ENCODE results near the gene SHC4.

The SHC4 gene

DNA sequence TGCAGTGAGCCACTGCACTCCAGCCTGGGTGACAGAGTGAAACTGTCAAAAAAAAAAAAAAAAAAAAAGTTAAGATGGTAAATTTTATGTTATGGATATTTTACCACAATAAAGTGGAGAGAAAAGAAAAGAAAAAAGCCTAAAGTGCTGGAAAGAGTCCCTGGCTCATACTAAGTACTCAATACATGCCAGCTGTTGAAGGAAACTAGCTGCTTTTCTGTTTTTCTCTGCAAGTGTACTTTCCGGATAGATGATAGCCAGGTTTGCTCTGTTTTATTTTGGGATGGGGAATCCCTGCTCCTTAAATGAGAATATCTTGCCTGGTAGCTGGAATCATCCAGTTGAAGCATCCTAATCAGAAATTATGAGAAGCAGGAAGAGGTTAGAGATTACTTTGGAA, 74.9 kb downstream of the SHC4 start:
- in situ Hi-C loops (cut with MboI; ENCODE audit: low sequenced_read_pairs): no loop called here

DNA sequence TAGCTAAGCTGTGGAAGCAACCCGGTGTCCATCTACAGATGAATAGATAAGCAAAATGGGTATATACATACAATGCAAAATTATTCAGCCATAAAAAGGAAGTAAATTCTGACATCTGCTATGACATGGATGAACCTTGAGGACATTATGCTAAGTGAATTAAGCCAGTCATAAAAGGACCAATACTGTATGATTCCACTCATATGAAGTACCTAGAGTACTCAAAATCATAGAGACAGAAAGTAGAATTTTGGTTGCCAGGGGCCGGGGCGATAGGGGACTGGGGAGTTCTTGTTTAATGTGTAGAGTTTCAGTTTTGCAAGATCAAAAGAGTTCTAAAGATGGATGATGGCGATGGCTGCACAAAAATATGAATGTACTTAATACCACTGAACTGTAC, 75.5 kb downstream of the SHC4 start:
- in situ Hi-C loops (cut with MboI; ENCODE audit: low sequenced_read_pairs): no loop called here

DNA sequence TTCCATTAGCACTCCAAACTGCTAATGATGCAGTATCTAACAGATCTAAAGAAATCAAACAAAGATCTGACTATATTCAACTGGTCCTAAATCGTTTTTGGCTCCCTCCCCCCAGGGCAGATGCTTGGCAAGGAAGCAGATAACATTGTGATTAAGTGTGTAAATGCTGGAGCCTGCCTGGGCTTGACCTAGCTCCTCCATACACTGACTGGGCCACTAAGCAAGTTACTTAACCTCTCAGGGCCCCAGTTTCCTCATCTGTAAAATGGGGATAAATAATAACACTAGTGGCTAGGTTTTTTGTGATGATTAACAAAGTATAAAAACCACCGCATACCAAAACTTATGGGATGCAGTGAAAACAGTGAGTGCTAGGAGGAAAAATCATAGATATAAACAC, 76.6 kb downstream of the SHC4 start:
- in situ Hi-C loops (cut with MboI; ENCODE audit: low sequenced_read_pairs): no loop called here

DNA sequence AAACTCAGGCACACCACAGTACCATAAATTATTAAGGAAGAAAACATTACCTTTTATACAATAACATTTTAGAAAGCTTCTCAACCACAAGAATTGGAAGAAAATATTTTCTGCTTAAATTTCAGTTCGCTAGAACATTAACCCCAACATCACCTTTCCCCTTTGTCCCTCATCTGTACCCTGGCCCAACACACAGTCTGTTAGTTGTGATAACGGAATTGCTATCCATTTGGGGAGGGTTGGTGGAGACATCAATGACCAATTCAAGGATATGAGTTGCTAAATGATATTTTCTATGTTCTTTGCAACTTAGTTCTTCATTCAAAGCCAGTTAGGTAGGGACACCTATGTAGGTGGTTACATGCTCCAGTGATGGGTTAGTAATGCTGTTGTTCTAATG, 80.0 kb downstream of the SHC4 start:
- in situ Hi-C loops (cut with MboI; ENCODE audit: low sequenced_read_pairs): no loop called here

DNA sequence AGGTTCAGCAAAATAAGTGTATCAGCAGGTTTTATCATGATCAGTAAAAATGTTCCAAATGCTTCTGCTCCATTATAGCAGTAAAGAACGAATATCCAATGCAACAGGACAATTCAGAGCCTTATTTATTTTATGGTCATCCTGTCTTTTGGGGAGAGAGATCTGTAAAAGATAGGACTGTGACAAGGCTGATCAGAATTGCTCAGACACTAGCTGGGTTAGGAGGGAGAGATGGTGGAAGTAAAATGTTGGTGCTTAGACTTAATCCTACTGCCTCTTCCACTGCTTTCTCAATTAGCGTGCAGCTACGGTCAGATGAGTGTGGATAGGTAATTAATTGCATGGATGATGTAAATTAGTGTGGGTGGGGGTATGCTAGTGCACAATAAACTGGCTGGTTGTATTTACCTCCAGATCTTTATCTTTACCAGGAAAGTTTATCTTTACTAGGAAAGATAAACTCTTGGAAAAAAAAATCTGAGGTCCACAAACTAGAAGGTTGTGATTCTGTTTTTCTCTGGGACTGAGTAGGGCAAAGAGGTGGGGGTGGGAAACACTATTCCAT, 83.6 kb downstream of the SHC4 start:
- in situ Hi-C loops (cut with MboI; ENCODE audit: low sequenced_read_pairs): no loop called here

DNA sequence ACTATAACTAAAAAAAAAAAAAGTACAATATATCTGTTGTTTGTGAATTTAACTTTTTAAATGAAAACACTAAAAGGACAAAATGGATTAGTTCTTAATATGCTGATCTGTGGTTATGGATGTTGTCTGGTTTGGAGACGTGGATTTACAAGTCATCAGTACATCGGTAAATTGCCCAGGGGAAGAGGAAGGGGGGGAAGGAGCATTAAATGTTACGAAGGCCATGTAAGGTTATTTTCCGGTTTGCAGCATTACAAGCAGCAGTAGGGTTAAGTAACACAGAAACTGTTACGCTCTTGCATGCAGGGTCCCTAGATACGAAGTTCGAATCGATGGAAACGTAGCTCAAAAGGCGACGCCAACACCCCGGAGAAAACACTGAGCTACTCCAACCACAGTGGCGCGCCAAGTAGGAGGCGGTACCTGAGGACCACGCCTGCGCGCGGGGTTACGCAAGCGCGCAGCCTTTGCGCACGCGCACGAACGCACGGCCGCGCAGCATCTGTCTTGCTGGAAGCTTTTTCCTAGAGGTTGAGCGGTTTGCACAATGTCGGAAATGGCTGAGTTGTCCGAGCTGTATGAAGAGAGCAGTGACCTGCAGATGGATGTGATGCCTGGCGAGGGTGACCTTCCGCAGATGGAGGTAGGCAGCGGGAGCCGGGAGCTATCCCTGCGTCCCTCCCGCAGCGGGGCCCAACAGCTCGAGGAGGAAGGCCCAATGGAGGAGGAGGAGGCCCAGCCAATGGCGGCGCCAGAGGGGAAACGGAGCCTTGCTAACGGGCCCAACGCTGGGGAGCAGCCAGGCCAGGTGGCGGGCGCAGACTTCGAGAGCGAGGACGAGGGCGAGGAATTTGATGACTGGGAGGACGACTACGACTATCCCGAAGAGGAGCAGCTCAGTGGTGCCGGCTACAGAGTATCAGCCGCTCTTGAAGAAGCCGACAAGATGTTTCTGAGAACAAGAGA, 85.8 kb downstream of the SHC4 start, which contains the start of gene EID1:
Gene EID1 (plus strand): TSS at position 505 of the 966 bp plus-strand sequence. CDS start 43 bp downstream, at position 548.
- in situ Hi-C loops (cut with MboI; ENCODE audit: low sequenced_read_pairs): no loop called here

DNA sequence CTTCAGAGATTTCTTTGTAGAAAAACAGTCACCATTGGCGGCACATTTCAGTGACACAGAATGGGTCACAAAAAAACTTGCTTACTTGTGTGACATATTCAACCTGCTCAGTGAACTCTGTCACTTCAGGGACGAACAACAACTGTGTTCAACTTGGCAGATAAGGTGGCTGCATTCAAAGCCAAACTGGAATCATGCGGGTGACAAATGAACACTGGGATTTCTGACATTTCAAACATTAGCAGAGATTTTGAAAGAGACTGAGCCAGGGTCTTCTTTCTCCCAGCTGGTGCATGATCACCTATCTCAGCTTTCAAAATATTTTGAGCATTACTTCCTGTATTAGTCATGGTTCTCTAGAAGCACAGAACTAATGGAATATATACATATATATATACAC, 87.7 kb downstream of the SHC4 start:
- in situ Hi-C loops (cut with MboI; ENCODE audit: low sequenced_read_pairs): no loop called here

DNA sequence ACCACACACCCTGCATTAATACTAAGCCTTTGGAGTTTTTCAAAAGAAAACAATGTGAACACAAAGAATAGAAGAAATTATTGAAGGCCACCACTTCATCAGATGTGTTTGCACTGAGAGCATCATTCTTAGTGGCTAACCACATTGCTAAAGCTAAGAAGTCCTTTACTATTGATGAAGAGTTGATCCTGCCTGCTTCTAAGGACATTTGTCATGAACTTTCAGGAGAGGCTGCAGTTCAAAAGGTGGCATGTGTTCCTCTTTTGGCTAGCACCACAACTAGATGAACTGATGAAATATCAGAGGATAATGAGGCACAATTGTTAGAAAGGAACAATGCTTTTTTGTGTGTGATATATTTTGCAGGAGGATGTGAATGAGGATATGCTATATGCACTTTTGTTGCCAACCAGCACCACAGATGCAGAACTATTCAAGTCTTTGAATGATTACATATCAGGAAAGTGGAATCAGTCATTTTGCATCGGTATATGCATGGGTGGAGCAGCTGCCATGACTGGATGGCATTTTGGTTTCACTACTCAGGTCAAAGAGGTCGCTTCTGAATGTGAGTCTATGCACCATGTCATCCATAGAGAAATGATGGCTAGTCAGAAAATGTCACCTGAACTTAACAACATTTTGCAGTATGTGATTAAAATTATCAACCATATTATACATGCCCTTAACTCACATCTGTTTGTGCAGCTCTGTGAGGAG, 88.3 kb downstream of the SHC4 start:
- in situ Hi-C loops (cut with MboI; ENCODE audit: low sequenced_read_pairs): no loop called here

DNA sequence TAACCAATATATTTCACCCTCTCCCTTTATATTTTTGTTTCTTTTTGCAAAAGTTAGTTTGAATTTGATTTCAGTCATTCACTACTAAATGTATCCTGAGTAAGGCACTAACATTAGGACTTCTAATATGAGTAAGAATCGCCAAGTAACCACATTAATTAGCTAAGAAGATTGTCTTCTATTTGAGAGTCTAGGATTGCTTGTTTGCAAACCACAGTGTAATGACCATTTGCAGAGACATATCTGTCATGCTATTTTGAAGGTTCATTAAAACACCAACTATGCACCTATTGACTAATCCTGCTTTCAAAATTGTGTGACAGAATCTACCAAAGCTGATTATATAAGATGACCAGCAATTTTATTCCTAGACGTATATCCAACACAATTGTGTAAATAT, 91.1 kb downstream of the SHC4 start:
- in situ Hi-C loops (cut with MboI; ENCODE audit: low sequenced_read_pairs): loop anchor here (25.0 kb wide), 2 partner anchors 265 to 1265 kb away; no protein-coding TSS in a partner anchor

DNA sequence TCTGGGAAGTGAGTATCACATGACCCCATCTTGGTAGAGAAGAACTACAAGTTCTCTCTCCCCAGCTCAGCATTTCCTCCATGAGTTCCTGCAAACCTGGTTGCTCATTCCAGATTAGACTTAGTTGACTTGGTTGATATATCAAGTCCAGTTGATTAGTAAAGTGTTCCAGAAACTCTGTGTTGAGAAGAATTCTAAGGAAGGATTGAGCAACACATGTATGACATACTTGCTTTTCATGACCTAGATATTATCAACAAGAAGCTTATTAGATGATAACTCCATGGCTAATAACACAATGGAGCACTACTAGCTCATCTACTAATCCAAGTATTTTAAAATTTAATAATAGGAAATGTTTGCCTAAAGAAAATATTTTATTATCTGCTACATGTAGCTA, 92.2 kb downstream of the SHC4 start:
- in situ Hi-C loops (cut with MboI; ENCODE audit: low sequenced_read_pairs): loop anchor here (25.0 kb wide), 2 partner anchors 266 to 1266 kb away; no protein-coding TSS in a partner anchor

DNA sequence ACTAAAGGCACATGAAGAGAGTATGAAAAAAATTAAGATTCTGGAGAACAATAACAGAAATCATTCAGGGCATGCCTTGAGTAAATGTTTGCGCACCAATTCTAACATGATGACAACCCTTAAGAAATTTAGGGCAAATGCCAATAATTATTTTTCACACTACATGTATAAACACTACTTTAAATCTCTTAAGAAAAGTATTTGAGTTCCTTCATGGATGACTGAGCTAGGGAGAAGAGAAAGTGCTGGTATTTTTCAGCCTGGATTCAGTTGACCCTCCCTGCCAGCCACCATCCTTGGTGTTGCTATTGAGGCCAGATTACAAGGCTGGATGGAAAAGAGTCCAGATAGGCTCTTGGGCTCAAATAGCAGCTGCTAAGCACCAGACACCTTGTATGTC, 93.8 kb downstream of the SHC4 start:
- in situ Hi-C loops (cut with MboI; ENCODE audit: low sequenced_read_pairs): loop anchor here (25.0 kb wide), 2 partner anchors 267 to 1267 kb away; no protein-coding TSS in a partner anchor

DNA sequence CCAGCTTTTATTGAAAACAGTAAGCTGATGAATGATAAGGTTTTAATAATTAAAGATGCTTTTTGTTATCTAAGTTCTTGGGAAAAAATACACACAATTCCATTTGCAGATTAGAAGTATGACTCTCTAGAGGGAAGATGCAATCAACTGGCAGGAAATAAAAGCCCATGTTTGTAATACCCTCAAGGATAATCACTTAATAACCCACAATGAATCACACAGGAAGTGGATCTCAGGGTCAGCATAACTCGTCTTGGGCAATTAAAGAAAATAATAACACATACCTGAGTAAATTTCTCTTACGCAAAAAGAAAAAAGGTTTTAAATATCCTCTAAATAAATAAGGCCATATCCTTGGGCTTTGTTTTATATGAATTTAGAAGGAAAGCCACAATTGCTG, 95.2 kb downstream of the SHC4 start:
- in situ Hi-C loops (cut with MboI; ENCODE audit: low sequenced_read_pairs): loop anchor here (25.0 kb wide), 2 partner anchors 269 to 1269 kb away; no protein-coding TSS in a partner anchor

DNA sequence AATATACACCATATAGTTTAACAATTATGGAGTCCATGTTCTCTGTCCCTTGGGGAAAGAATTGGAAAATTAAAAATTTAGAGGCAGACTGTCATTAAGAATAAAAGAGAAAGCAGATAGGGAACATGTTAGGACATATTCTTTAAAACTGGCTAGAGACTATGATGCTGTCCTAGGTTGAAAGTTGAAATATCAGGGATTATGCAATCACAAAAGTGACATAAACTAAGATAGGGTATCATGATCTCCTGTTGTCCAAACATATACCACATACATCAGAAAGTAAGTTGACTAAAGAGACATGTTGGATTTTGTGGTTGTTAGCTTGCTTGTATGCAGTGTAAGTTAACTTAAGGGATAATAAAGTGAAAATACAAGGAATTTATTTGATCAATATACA, 95.7 kb downstream of the SHC4 start:
- in situ Hi-C loops (cut with MboI; ENCODE audit: low sequenced_read_pairs): loop anchor here (25.0 kb wide), 2 partner anchors 269 to 1269 kb away; no protein-coding TSS in a partner anchor

DNA sequence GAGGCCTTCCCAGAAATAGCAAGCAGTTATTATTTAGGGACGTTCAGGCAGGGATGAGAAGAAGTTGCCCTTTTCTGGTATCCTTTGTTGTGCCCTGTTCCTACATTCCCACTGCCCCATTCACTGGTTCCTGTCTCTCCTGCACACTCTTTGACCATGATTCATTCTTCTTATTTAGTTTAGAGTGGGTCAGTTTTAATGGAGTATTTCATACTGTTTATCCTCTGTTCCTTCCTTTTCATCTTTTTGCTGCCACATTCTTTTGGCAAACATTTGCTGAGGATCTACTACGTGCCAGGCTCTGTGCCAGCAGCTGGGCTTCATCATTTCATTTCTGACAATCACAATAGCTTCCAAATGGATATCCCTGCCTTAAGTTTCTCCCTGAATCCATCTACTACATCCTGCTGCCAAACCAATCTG, 97.6 kb downstream of the SHC4 start:
- in situ Hi-C loops (cut with MboI; ENCODE audit: low sequenced_read_pairs): loop anchor here (25.0 kb wide), 2 partner anchors 271 to 1271 kb away; no protein-coding TSS in a partner anchor

DNA sequence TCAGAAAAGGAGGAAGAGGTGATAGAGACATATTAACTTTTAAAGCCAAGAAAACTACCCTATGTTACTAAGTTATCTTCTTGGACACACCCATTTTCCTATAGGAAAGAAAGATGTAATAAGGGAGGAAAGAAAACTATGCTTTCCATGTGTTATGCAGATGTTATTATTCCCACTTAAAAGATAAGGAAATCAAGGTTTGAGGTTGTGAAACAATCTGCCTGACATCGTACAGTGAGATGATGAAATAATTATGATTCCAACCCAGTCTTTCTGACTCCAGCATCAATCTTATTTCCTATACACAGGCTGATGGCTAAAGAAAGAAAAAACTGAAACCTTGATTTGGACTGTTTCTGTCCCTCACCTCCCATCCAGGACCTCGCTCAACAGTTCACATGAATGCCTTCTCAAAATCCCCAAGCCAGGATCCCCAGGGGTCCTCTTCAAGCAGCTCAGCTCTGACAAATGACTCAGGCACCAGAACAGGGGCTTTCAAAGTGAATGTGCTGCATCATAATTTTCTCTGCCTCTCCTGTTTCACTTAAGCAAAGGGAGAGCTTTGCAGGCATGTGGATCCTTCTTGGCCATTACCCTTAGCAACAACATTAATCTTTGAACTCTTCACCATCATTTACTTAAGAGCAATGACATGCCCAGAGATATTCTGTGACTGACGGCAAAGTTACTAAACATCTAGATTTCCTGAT, 98.2 kb downstream of the SHC4 start:
- in situ Hi-C loops (cut with MboI; ENCODE audit: low sequenced_read_pairs): loop anchor here (25.0 kb wide), 2 partner anchors 272 to 1272 kb away; no protein-coding TSS in a partner anchor

DNA sequence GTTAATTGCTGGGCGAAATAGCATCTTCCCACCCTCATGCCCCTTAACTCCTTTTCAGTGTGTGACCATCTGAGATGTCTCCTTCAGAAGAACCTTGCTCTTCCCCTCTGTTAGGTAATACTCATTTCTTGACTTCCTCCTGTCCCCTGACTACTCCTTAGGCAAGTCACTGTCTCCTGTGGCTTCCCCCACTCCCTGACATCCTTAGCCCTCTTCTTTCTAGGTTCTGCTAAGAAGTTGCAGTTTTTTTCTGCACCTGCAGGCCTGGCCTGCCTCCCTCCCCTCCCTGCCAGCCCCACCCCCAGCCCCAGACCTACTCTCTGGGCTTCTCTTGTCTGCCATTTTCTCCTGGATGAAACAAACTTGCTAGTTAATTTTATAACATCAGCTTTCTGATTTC, 101.0 kb downstream of the SHC4 start:
- in situ Hi-C loops (cut with MboI; ENCODE audit: low sequenced_read_pairs): loop anchor here (25.0 kb wide), 2 partner anchors 275 to 1275 kb away; no protein-coding TSS in a partner anchor

DNA sequence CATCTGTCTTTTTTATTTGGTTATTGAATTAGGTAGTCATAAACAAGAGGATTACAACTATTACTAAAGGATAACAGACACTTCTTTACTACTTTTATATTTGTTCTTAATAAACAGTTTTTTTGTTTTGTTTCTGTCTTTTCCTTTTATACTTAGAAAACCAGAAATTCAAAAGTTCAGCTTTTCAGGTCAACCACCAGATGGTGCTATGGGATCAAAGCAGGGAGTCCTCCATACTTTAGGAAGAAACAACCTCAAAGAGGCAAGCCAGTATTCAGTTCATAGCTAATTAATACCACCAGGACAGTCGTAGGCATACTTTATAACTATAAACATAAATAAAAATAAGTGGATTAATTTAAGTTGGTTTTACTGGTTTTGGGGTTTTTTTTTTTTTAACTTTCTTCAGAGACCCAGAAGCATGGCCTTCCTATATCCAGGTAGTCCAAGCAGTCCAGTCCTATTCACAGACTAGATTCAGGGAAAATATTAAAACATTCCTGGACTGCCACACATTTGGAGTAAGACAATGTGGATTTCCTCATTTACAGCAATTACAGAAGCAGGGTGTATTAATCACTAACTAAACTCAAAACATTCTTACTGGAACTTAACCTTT, 101.8 kb downstream of the SHC4 start:
- in situ Hi-C loops (cut with MboI; ENCODE audit: low sequenced_read_pairs): loop anchor here (25.0 kb wide), 2 partner anchors 275 to 1275 kb away; no protein-coding TSS in a partner anchor

DNA sequence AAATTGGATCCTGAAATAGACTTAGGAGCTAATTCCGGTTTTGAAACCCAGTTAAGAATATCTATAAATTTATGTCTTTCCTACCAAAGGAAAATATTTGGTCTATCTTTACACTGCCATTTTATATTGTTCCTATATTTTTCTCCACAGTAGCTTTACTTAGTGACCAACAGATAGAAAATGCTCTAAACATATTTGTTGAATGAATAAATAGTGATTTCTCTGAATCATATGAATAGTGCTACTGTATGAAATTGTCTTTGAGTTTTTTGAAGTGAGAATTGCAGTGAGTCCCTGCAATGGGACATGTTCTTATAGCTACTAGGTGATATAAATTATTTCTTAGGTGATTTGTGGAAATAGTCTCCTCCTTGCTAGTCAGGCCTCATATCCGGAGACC, 104.3 kb downstream of the SHC4 start:
- in situ Hi-C loops (cut with MboI; ENCODE audit: low sequenced_read_pairs): loop anchor here (25.0 kb wide), 2 partner anchors 278 to 1278 kb away; no protein-coding TSS in a partner anchor

DNA sequence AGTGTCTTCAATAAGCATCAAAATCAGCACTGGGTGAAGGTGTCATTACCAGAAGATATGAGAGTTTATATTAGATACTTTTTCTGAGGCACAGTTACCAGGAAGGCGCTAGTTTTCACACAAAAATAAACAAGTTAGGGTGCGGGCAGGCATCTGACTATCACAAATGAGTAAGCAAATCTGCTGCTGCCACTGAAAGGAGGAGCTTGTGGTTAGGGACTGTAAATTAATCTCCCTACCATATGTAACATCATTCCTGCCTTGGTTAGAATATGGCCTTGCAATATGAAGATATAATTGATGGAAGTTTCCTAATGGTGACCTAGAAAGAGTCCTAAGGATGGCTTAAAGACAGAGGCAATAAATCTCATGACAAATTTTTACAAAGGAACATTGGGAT, 105.3 kb downstream of the SHC4 start:
- in situ Hi-C loops (cut with MboI; ENCODE audit: low sequenced_read_pairs): loop anchor here (25.0 kb wide), 2 partner anchors 279 to 1279 kb away; no protein-coding TSS in a partner anchor
